Activated T-cell treated with anti-CD3 and anti-CD28 coated beads, Interleukin-2, amount 50 U/mL, for 4 hours (primary cell): Measurements from ENCODE around the gene BCR. TPM values are rescaled to one million over a fixed set of nuclear protein-coding genes. Genes with fewer than 3 reads are reported as not detected.
"Not testable (repeated sequence)": the region's sequence is repeated elsewhere in the genome, so short reads cannot be mapped to it uniquely, and the experiment has no call there.

Source experiments
- ATAC-seq, 2 donors: fragments of 200-7000 bp; cut with Tn5 transposase; one replicate each; pipeline ENCODE4 v1.10.0; 2021
- DNase-seq: peaks from one replicate; pipeline ENCODE4 v3.0.0-alpha.2; 2020
- H3K27me3 Mint-ChIP-seq: one replicate; pipeline ENCODE4 v1.8.0; 2021; ENCODE audit warnings: low read depth, mixed read lengths
- H3K36me3 Mint-ChIP-seq: one replicate; pipeline ENCODE4 v1.8.0; 2022; ENCODE audit warnings: mixed read lengths; ENCODE audit not compliant: insufficient read depth
- H3K4me1 Mint-ChIP-seq: one replicate; pipeline ENCODE4 v1.8.0; 2021; ENCODE audit warnings: low read depth, mixed read lengths
- H3K4me3 Mint-ChIP-seq: one replicate; pipeline ENCODE4 v1.8.0; 2021; ENCODE audit warnings: mild to moderate bottlenecking, moderate library complexity, mixed read lengths
- H3K9me3 Mint-ChIP-seq: one replicate; pipeline ENCODE4 v1.8.0; 2021; ENCODE audit warnings: mixed read lengths
- total RNA-seq, 3 donors: library from RNA; stranded (reverse); gene quantifications; one replicate each; pipeline ENCODE4 v1.2.1, GENCODE V29; 2021

BCR gene
- total RNA-seq, 3 donors from 2014 or later, result 58.2 to 63.1 (median 61.3) TPM

GRCh38 chr22:23351321-23351720 lies 171.0 kb downstream of the BCR start:
- no peaks in the 10 kb centered on the region for H3K4me1 Mint-ChIP-seq
- H3K36me3 Mint-ChIP-seq, result no peaks in the 10 kb centered on the region
- H3K4me3 Mint-ChIP-seq, result no peak overlapping the region
- peaks cover 16% of the 10 kb centered on the region for H3K27me3 Mint-ChIP-seq
- ATAC-seq, result no peak
- no peak for DNase-seq
- no peaks in the 10 kb centered on the region for H3K9me3 Mint-ChIP-seq

- Mint-ChIP-seq H3K36me3 (no peaks in the 10 kb centered on the region), H3K9me3 (no peaks in the 10 kb centered on the region), H3K4me3 (no peak overlapping the region), H3K27me3 (peaks cover 16% of the 10 kb centered on the region), H3K4me1 (no peaks in the 10 kb centered on the region)
- DNase-seq (no peak), ATAC-seq (no peak)
Observed at GRCh38 chr22:23353004-23353403, 172.7 kb downstream of the BCR start.

GRCh38 chr22:23353696-23354095 lies 173.4 kb downstream of the BCR start:
- Mint-ChIP-seq H3K36me3 (no peaks in the 10 kb centered on the region), H3K4me3 (no peak overlapping the region), H3K9me3 (no peaks in the 10 kb centered on the region), H3K27me3 (peaks cover 16% of the 10 kb centered on the region), H3K4me1 (no peaks in the 10 kb centered on the region)
- no peak for DNase-seq
- ATAC-seq, result no peak

GRCh38 chr22:23356094-23356493 lies 175.8 kb downstream of the BCR start:
- H3K4me1 Mint-ChIP-seq, result no peaks in the 10 kb centered on the region
- DNase-seq (no peak), ATAC-seq (no peak)
- no peak overlapping the region for H3K4me3 Mint-ChIP-seq
- no peaks in the 10 kb centered on the region for H3K36me3 Mint-ChIP-seq
- peaks cover 11% of the 10 kb centered on the region for H3K27me3 Mint-ChIP-seq
- H3K9me3 Mint-ChIP-seq, result no peaks in the 10 kb centered on the region

GRCh38 chr22:23357053-23357452 lies 176.7 kb downstream of the BCR start:
- Mint-ChIP-seq H3K27me3 (peaks cover 11% of the 10 kb centered on the region), H3K36me3 (no peaks in the 10 kb centered on the region), H3K9me3 (no peaks in the 10 kb centered on the region), H3K4me3 (no peak overlapping the region), H3K4me1 (no peaks in the 10 kb centered on the region)
- DNase-seq, result no peak
- no peak for ATAC-seq

- Mint-ChIP-seq H3K4me3 (no peak overlapping the region), H3K4me1 (no peaks in the 10 kb centered on the region), H3K36me3 (no peaks in the 10 kb centered on the region), H3K27me3 (peaks cover 4% of the 10 kb centered on the region), H3K9me3 (no peaks in the 10 kb centered on the region)
- ATAC-seq (no peak), DNase-seq (no peak)
Observed at GRCh38 chr22:23359583-23360123, 179.3 kb downstream of the BCR start.

- H3K4me3 Mint-ChIP-seq, result no peak overlapping the region
- ATAC-seq, result no peak
- no peaks in the 10 kb centered on the region for H3K9me3 Mint-ChIP-seq
Observed at GRCh38 chr22:23361676-23362075, 181.4 kb downstream of the BCR start.

GRCh38 chr22:23363683-23364082 lies 183.4 kb downstream of the BCR start:
- Mint-ChIP-seq H3K4me1 (no peaks in the 10 kb centered on the region), H3K4me3 (no peak overlapping the region), H3K9me3 (no peaks in the 10 kb centered on the region), H3K36me3 (no peaks in the 10 kb centered on the region), H3K27me3 (peaks cover 17% of the 10 kb centered on the region)
- no peak for DNase-seq
- no peak for ATAC-seq

More at GRCh38 chr22:23361676-23362075, 181.4 kb downstream of the BCR start:
- H3K27me3 Mint-ChIP-seq, result peaks cover 5% of the 10 kb centered on the region
- no peaks in the 10 kb centered on the region for H3K36me3 Mint-ChIP-seq
- DNase-seq, result no peak
- no peaks in the 10 kb centered on the region for H3K4me1 Mint-ChIP-seq

- Mint-ChIP-seq H3K4me1 (no peaks in the 10 kb centered on the region), H3K9me3 (no peaks in the 10 kb centered on the region), H3K27me3 (peaks cover 22% of the 10 kb centered on the region), H3K36me3 (no peaks in the 10 kb centered on the region), H3K4me3 (no peak overlapping the region)
- DNase-seq (no peak), ATAC-seq (no peak)
Observed at GRCh38 chr22:23364389-23364788, 184.1 kb downstream of the BCR start.

- H3K4me1 Mint-ChIP-seq, result no peaks in the 10 kb centered on the region
- DNase-seq, result no peak
- peaks cover 28% of the 10 kb centered on the region for H3K27me3 Mint-ChIP-seq
- no peaks in the 10 kb centered on the region for H3K9me3 Mint-ChIP-seq
- ATAC-seq, result no peak
- no peaks in the 10 kb centered on the region for H3K36me3 Mint-ChIP-seq
- no peak overlapping the region for H3K4me3 Mint-ChIP-seq
Observed at GRCh38 chr22:23365524-23365923, 185.2 kb downstream of the BCR start.

GRCh38 chr22:23365961-23366360 lies 185.7 kb downstream of the BCR start:
- Mint-ChIP-seq H3K36me3 (no peaks in the 10 kb centered on the region), H3K9me3 (no peaks in the 10 kb centered on the region), H3K4me3 (no peak overlapping the region), H3K27me3 (peaks cover 31% of the 10 kb centered on the region), H3K4me1 (no peaks in the 10 kb centered on the region)
- ATAC-seq (no peak), DNase-seq (no peak)

GRCh38 chr22:23367196-23367595 lies 186.9 kb downstream of the BCR start:
- not testable (repeated sequence) for H3K4me1 Mint-ChIP-seq, H3K36me3 Mint-ChIP-seq, DNase-seq, ATAC-seq, H3K4me3 Mint-ChIP-seq, H3K9me3 Mint-ChIP-seq
- H3K27me3 Mint-ChIP-seq, result peaks cover 33% of the 10 kb centered on the region

Other genes starting within 250 kb of the BCR start
- 1 to 10 TPM in 1 of 3 donors, under 1 TPM in 2; 0.61 to 1.3 (median 0.99) TPM for gene GNAZ, start 110.0 kb upstream of the BCR start, total RNA-seq
- not detected for gene RSPH14, start 38.5 kb upstream of the BCR start, total RNA-seq
- gene RAB36, start 35.0 kb upstream of the BCR start, total RNA-seq, result under 1 TPM; 0.47 to 0.61 (median 0.49) TPM